Measurements from ENCODE around the gene OR4L1. TPM values are rescaled to one million over a fixed set of nuclear protein-coding genes. Genes with fewer than 3 reads are reported as not detected.
"Not testable (repeated sequence)": the region's sequence is repeated elsewhere in the genome, so short reads cannot be mapped to it uniquely, and the experiment has no call there.

OR4L1 gene
- total RNA-seq, 1 donor from 2014 or later, result not detected

- Mint-ChIP-seq H3K27me3 (ENCODE audit: unreplicated experiment) (peaks cover 2% of the 10 kb centered on the region), H3K36me3 (ENCODE audit: unreplicated experiment) (no peaks in the 10 kb centered on the region), H3K4me1 (ENCODE audit: low read depth, unreplicated experiment) (no peaks in the 10 kb centered on the region), H3K9me3 (ENCODE audit: unreplicated experiment) (peaks cover 12% of the 10 kb centered on the region), H3K4me3 (ENCODE audit: unreplicated experiment) (no peak overlapping the region), H3K27ac (ENCODE audit: unreplicated experiment) (no peak overlapping the region)
- DNase-seq, result no peak
- TF ChIP-seq CTCF (IDR thresholded peaks at IDR 0.05; ENCODE audit: partially characterized antibody, unreplicated experiment), result no peak
Measured at GRCh38 chr14:20044243-20044642, 15.6 kb upstream of the OR4L1 start.

GRCh38 chr14:20048202-20048601 is 11.6 kb upstream of the OR4L1 start:
- no peak overlapping the region for H3K27ac Mint-ChIP-seq (ENCODE audit: unreplicated experiment)
- no peaks in the 10 kb centered on the region for H3K36me3 Mint-ChIP-seq (ENCODE audit: unreplicated experiment)
- H3K4me3 Mint-ChIP-seq (ENCODE audit: unreplicated experiment), result no peak overlapping the region
- TF ChIP-seq CTCF (IDR thresholded peaks at IDR 0.05; ENCODE audit: partially characterized antibody, unreplicated experiment), result no peak
- peaks cover 2% of the 10 kb centered on the region for H3K27me3 Mint-ChIP-seq (ENCODE audit: unreplicated experiment)
- no peaks in the 10 kb centered on the region for H3K4me1 Mint-ChIP-seq (ENCODE audit: low read depth, unreplicated experiment)
- H3K9me3 Mint-ChIP-seq (ENCODE audit: unreplicated experiment), result peaks cover 15% of the 10 kb centered on the region
- DNase-seq, result no peak

- H3K27me3 Mint-ChIP-seq (ENCODE audit: unreplicated experiment), result no peaks in the 10 kb centered on the region
- no peak for TF ChIP-seq CTCF (IDR thresholded peaks at IDR 0.05; ENCODE audit: partially characterized antibody, unreplicated experiment)
- no peak for DNase-seq
- peaks cover 5% of the 10 kb centered on the region for H3K9me3 Mint-ChIP-seq (ENCODE audit: unreplicated experiment)
- H3K36me3 Mint-ChIP-seq (ENCODE audit: unreplicated experiment), result no peaks in the 10 kb centered on the region
- H3K27ac Mint-ChIP-seq (ENCODE audit: unreplicated experiment), result no peak overlapping the region
- H3K4me3 Mint-ChIP-seq (ENCODE audit: unreplicated experiment), result no peak overlapping the region
- H3K4me1 Mint-ChIP-seq (ENCODE audit: low read depth, unreplicated experiment), result no peaks in the 10 kb centered on the region
Measured at GRCh38 chr14:20092050-20092449, 32.2 kb downstream of the OR4L1 start.

DNA sequence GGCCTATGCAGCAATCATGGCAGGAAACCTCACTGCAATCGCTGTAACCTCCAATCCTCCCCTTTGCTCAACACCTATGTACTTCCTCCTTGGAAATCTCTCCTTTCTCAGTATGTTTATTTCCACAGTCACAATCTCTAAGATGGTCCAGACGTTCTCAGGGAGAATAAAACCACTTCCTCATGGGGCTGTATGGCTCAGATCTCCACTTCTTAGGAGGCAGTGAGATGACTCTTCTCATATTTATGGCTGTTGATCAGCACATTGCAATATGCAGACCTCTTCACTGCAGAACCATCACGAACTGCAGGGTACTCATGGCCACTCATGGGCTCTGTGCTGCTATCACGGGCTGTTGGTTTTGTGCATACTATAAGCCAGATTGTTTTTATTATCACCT is 33.6 kb downstream of the OR4L1 start:
- no peak for TF ChIP-seq CTCF (IDR thresholded peaks at IDR 0.05; ENCODE audit: partially characterized antibody, unreplicated experiment)
- no peak for DNase-seq
- Mint-ChIP-seq H3K4me1 (ENCODE audit: low read depth, unreplicated experiment) (no peaks in the 10 kb centered on the region), H3K9me3 (ENCODE audit: unreplicated experiment) (peaks cover 5% of the 10 kb centered on the region), H3K27ac (ENCODE audit: unreplicated experiment) (no peak overlapping the region), H3K27me3 (ENCODE audit: unreplicated experiment) (no peaks in the 10 kb centered on the region), H3K36me3 (ENCODE audit: unreplicated experiment) (no peaks in the 10 kb centered on the region), H3K4me3 (ENCODE audit: unreplicated experiment) (no peak overlapping the region)

- not testable (repeated sequence) for H3K4me3 Mint-ChIP-seq (ENCODE audit: unreplicated experiment); H3K4me1 Mint-ChIP-seq (ENCODE audit: low read depth, unreplicated experiment); DNase-seq; H3K9me3 Mint-ChIP-seq (ENCODE audit: unreplicated experiment); H3K27me3 Mint-ChIP-seq (ENCODE audit: unreplicated experiment); H3K36me3 Mint-ChIP-seq (ENCODE audit: unreplicated experiment); H3K27ac Mint-ChIP-seq (ENCODE audit: unreplicated experiment)
Measured at GRCh38 chr14:20098926-20099770, 39.3 kb downstream of the OR4L1 start.
